DOHH2 (cell line): Measurements from ENCODE around the gene KCNMA1.

Experiments used
- CTCF ChIP-seq: fragments of 200-600 bp; sonication (generic); IDR thresholded peaks from one replicate; pipeline ENCODE4 v1.5.1; 2014; ENCODE audit warnings: antibody characterized with exemption, mild to moderate bottlenecking, low read depth, low read length; ENCODE audit not compliant: poor library complexity, severe bottlenecking
- EZH2phosphoT487 ChIP-seq: fragments of 200-600 bp; sonication (generic); IDR thresholded peaks from 2 replicates; pipeline ENCODE4 v1.6.1; 2017; ENCODE audit warnings: borderline replicate concordance, mild to moderate bottlenecking, antibody characterized with exemption, low read length, moderate library complexity, mixed read lengths

- TF ChIP-seq CTCF (no peak), EZH2phosphoT487 (no peak)
Observed at GRCh38 chr10:77530011-77530410, 107.6 kb downstream of the KCNMA1 start.
